ENCODE data around the gene KRT84.

The KRT84 gene

GRCh38 chr12:52356762-52357580 lies 28.5 kb downstream of the KRT84 start:
- TF ChIP-seq CTCF (conservative IDR thresholded peaks at IDR 0.05; ENCODE audit: low read depth, low read length): no peak
- no peak for DNase-seq (ENCODE audit: low read depth)
- H3K4me3 ChIP-seq (ENCODE audit: low read depth, low read length): no peak overlapping the region

GRCh38 chr12:52356031-52356761 lies 29.3 kb downstream of the KRT84 start:
- no peak overlapping the region for H3K4me3 ChIP-seq (ENCODE audit: low read depth, low read length)
- no peak for DNase-seq (ENCODE audit: low read depth)
- TF ChIP-seq CTCF (conservative IDR thresholded peaks at IDR 0.05; ENCODE audit: low read depth, low read length): no peak

GRCh38 chr12:52355176-52355575 lies 30.3 kb downstream of the KRT84 start:
- DNase-seq (ENCODE audit: low read depth): no peak
- H3K4me3 ChIP-seq (ENCODE audit: low read depth, low read length): no peak overlapping the region
- TF ChIP-seq CTCF (conservative IDR thresholded peaks at IDR 0.05; ENCODE audit: low read depth, low read length): no peak

GRCh38 chr12:52354200-52354599 lies 31.3 kb downstream of the KRT84 start:
- TF ChIP-seq CTCF (conservative IDR thresholded peaks at IDR 0.05; ENCODE audit: low read depth, low read length): no peak
- H3K4me3 ChIP-seq (ENCODE audit: low read depth, low read length): no peak overlapping the region

GRCh38 chr12:52353766-52354165 lies 31.7 kb downstream of the KRT84 start:
- no peak for DNase-seq (ENCODE audit: low read depth)
- H3K4me3 ChIP-seq (ENCODE audit: low read depth, low read length): no peak overlapping the region
- no peak for TF ChIP-seq CTCF (conservative IDR thresholded peaks at IDR 0.05; ENCODE audit: low read depth, low read length)

More at GRCh38 chr12:52354200-52354599, 31.3 kb downstream of the KRT84 start:
- no peak for DNase-seq (ENCODE audit: low read depth)

- no peak for DNase-seq (ENCODE audit: low read depth)
- no peak overlapping the region for H3K4me3 ChIP-seq (ENCODE audit: low read depth, low read length)
- TF ChIP-seq CTCF (conservative IDR thresholded peaks at IDR 0.05; ENCODE audit: low read depth, low read length): no peak
These were observed 32.5 kb downstream of the KRT84 start for GRCh38 chr12:52352951-52353350.
